Neural progenitor cell (in vitro differentiated cells): Measurements from ENCODE around the gene IQCH. TPM values are rescaled to one million over a fixed set of nuclear protein-coding genes. Genes with fewer than 3 reads are reported as not detected.

ENCODE experiments used
- DNase-seq: peaks from one replicate; pipeline ENCODE4 v3.0.0-alpha.2; 2016; ENCODE audit warnings: low spot score
- H2AFZ ChIP-seq: fragments of 200-600 bp; sonication (generic); replicated peaks from 2 replicates; pipeline ENCODE4 v1.6.1; 2016; ENCODE audit warnings: antibody characterized with exemption
- H3F3A ChIP-seq: fragments of 200-600 bp; sonication (generic); 2 replicates; pipeline ENCODE4 v1.6.1; 2016; ENCODE audit warnings: antibody characterized with exemption, low read depth
- H3K27ac ChIP-seq: fragments of 200-600 bp; sonication (generic); 2 replicates; pipeline ENCODE4 v1.5.1; 2016; ENCODE audit warnings: mild to moderate bottlenecking
- H3K27me3 ChIP-seq: fragments of 200-600 bp; sonication (generic); 2 replicates; pipeline ENCODE4 v1.6.1; 2016; ENCODE audit warnings: mild to moderate bottlenecking, moderate library complexity
- H3K36me3 ChIP-seq: fragments of 200-600 bp; sonication (generic); 2 replicates; pipeline ENCODE4 v1.5.1; 2016
- H3K4me1 ChIP-seq: fragments of 200-600 bp; sonication (generic); 2 replicates; pipeline ENCODE4 v1.6.1; 2016; ENCODE audit warnings: mixed run types
- H3K4me2 ChIP-seq: fragments of 200-600 bp; sonication (generic); 2 replicates; pipeline ENCODE4 v1.6.1; 2016
- H3K4me3 ChIP-seq: fragments of 200-600 bp; sonication (generic); 2 replicates; pipeline ENCODE4 v1.5.1; 2016
- H3K79me2 ChIP-seq: fragments of 200-600 bp; sonication (generic); 2 replicates; pipeline ENCODE4 v1.6.1; 2016; ENCODE audit warnings: low read depth
- H3K9ac ChIP-seq: fragments of 200-600 bp; sonication (generic); 2 replicates; pipeline ENCODE4 v1.6.1; 2016
- H3K9me3 ChIP-seq: fragments of 200-600 bp; sonication (generic); 2 replicates; pipeline ENCODE4 v1.5.1; 2016; ENCODE audit warnings: low read depth
- H4K20me1 ChIP-seq: fragments of 200-600 bp; sonication (generic); 2 replicates; pipeline ENCODE4 v1.6.1; 2016; ENCODE audit warnings: low read depth
- H3K27ac Mint-ChIP-seq: 3 replicates; pipeline ENCODE4 v1.8.0; 2021; ENCODE audit warnings: mixed read lengths
- H3K27me3 Mint-ChIP-seq: 2 replicates; pipeline ENCODE4 v1.8.0; 2022; ENCODE audit warnings: low read depth, mild to moderate bottlenecking, inconsistent platforms, moderate library complexity, mixed read lengths; ENCODE audit not compliant: insufficient read depth
- H3K36me3 Mint-ChIP-seq: 3 replicates; pipeline ENCODE4 v1.8.0; 2021; ENCODE audit warnings: mixed read lengths
- H3K4me1 Mint-ChIP-seq: 3 replicates; pipeline ENCODE4 v1.8.0; 2021; ENCODE audit warnings: mixed read lengths
- H3K4me3 Mint-ChIP-seq: 3 replicates; pipeline ENCODE4 v1.8.0; 2021; ENCODE audit warnings: mild to moderate bottlenecking, moderate library complexity, mixed read lengths
- H3K9me3 Mint-ChIP-seq: 3 replicates; pipeline ENCODE4 v1.8.0; 2020; ENCODE audit warnings: mixed read lengths
- EZH2 ChIP-seq: fragments of 200-600 bp; sonication (generic); IDR thresholded peaks from 2 replicates; pipeline ENCODE4 v1.6.1; 2017; ENCODE audit warnings: antibody characterized with exemption, mild to moderate bottlenecking, moderate library complexity
- EZH2phosphoT487 ChIP-seq: fragments of 200-600 bp; sonication (generic); IDR thresholded peaks from 2 replicates; pipeline ENCODE4 v1.6.1; 2017; ENCODE audit warnings: antibody characterized with exemption
- total RNA-seq: library from RNA; depleted of rRNA; stranded (reverse); fragments of >200 nt; gene quantifications from 2 replicates; pipeline ENCODE4 v1.2.3, GENCODE V29; 2015; ENCODE audit warnings: low replicate concordance
- TF ChIP-seq, protein P1 (sequence below): fragments of 200-600 bp; sonication (generic); IDR thresholded peaks from 2 replicates; pipeline ENCODE4 v1.5.1; 2017; ENCODE audit warnings: antibody characterized with exemption, mild to moderate bottlenecking

The IQCH gene
- total RNA-seq, 1 donor from 2014 or later, result 21.0 TPM

DNA sequence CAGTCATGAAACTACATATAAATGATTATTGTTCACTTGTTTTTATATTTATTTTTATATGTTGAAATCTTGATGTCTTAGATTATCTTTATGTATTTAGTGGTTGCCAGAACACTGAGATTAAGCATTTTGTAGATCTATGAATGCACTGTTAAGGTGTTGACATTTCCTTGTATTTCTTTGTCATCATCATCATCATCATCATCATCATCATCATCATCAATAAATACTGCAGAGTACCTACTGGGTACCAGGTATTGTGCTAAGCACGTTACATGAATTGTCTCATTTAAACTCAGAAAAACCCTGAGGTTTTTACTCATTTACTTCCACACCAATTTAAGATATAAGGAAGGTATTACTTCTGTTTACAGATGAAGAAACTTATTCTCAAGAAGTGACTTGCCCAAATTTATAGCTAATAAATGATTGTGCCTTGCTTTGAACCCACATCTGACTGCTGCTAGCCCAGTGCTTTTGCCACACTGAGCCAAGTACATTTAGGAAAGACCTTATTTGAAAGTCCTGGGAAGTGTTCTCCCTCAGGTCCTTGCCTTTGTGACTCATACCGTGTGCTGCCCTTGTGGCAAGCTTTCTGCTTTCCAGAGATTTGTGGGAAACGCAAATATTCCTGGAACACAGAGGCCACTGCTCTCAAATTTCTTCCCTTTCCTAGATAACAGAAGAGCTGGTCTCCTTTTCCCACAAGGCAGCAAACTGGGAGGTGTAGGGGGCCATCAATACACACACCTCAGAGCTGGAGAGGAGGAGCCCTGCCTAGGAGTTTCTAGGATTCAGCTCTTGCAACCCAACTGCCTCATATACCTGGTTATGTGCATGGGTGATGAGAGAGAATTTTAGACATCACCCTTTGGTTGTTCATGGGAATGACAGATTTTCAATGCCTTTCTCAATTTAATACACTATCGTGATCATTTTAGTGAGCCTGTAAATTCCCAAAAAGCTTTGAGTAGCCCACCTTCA is 150.9 kb downstream of the IQCH start:
- H3K4me1 Mint-ChIP-seq, result peaks cover 70% of the 10 kb centered on the region
- H3K4me3 Mint-ChIP-seq, result no peak overlapping the region
- H2AFZ ChIP-seq, result no peak overlapping the region
- H3K9me3 Mint-ChIP-seq, result no peaks in the 10 kb centered on the region
- no peaks in the 10 kb centered on the region for H4K20me1 ChIP-seq
- H3K9ac ChIP-seq, result no peak overlapping the region
- H3K4me2 ChIP-seq, result no peak overlapping the region
- H3F3A ChIP-seq, result peaks cover 45% of the 10 kb centered on the region
- H3K27ac ChIP-seq, result peak overlapping the region; percentile 2
- no peak overlapping the region for H3K27ac Mint-ChIP-seq
- TF ChIP-seq EZH2phosphoT487 (no peak), EZH2 (no peak)
- TF ChIP-seq, protein P1, sequence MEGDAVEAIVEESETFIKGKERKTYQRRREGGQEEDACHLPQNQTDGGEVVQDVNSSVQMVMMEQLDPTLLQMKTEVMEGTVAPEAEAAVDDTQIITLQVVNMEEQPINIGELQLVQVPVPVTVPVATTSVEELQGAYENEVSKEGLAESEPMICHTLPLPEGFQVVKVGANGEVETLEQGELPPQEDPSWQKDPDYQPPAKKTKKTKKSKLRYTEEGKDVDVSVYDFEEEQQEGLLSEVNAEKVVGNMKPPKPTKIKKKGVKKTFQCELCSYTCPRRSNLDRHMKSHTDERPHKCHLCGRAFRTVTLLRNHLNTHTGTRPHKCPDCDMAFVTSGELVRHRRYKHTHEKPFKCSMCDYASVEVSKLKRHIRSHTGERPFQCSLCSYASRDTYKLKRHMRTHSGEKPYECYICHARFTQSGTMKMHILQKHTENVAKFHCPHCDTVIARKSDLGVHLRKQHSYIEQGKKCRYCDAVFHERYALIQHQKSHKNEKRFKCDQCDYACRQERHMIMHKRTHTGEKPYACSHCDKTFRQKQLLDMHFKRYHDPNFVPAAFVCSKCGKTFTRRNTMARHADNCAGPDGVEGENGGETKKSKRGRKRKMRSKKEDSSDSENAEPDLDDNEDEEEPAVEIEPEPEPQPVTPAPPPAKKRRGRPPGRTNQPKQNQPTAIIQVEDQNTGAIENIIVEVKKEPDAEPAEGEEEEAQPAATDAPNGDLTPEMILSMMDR, result no peak
- no peaks in the 10 kb centered on the region for H3K79me2 ChIP-seq
- no peaks in the 10 kb centered on the region for H3K36me3 Mint-ChIP-seq
- no peaks in the 10 kb centered on the region for H3K36me3 ChIP-seq
- no peaks in the 10 kb centered on the region for H3K27me3 Mint-ChIP-seq
- no peaks in the 10 kb centered on the region for H3K9me3 ChIP-seq
- no peaks in the 10 kb centered on the region for H3K27me3 ChIP-seq
- peaks cover 66% of the 10 kb centered on the region for H3K4me1 ChIP-seq
- DNase-seq, result no peak
- no peak overlapping the region for H3K4me3 ChIP-seq

GRCh38 chr15:67406257-67406861 is 151.8 kb downstream of the IQCH start:
- Histone ChIP-seq H3K27me3 (no peaks in the 10 kb centered on the region), H3K4me1 (peaks cover 64% of the 10 kb centered on the region), H3K4me2 (no peak overlapping the region), H4K20me1 (no peaks in the 10 kb centered on the region), H3K4me3 (no peak overlapping the region), H2AFZ (no peak overlapping the region), H3K79me2 (no peaks in the 10 kb centered on the region), H3K27ac (no peak overlapping the region), H3K9ac (no peak overlapping the region), H3K9me3 (no peaks in the 10 kb centered on the region), H3F3A (peaks cover 42% of the 10 kb centered on the region), H3K36me3 (no peaks in the 10 kb centered on the region)
- peaks cover 67% of the 10 kb centered on the region for H3K4me1 Mint-ChIP-seq
- no peaks in the 10 kb centered on the region for H3K36me3 Mint-ChIP-seq
- H3K27me3 Mint-ChIP-seq, result no peaks in the 10 kb centered on the region
- H3K9me3 Mint-ChIP-seq, result no peaks in the 10 kb centered on the region
- no peak overlapping the region for H3K4me3 Mint-ChIP-seq
- no peak overlapping the region for H3K27ac Mint-ChIP-seq
- TF ChIP-seq, protein P1, result no peak
- TF ChIP-seq EZH2phosphoT487, result no peak
- DNase-seq, result no peak

GRCh38 chr15:67407786-67408185 is 153.2 kb downstream of the IQCH start:
- Mint-ChIP-seq H3K36me3 (no peaks in the 10 kb centered on the region), H3K9me3 (no peaks in the 10 kb centered on the region), H3K27me3 (peaks cover 2% of the 10 kb centered on the region), H3K4me1 (peaks cover 60% of the 10 kb centered on the region), H3K27ac (no peak overlapping the region), H3K4me3 (no peak overlapping the region)
- H3F3A ChIP-seq, result peaks cover 42% of the 10 kb centered on the region
- H3K27ac ChIP-seq, result peak overlapping the region; percentile 77
- no peak overlapping the region for H3K4me3 ChIP-seq
- peak overlapping the region; percentile 23 for H3K4me2 ChIP-seq
- no peaks in the 10 kb centered on the region for H3K9me3 ChIP-seq
- H3K27me3 ChIP-seq, result no peaks in the 10 kb centered on the region
- peaks cover 60% of the 10 kb centered on the region for H3K4me1 ChIP-seq
- H3K9ac ChIP-seq, result no peak overlapping the region
- no peak for DNase-seq
- no peaks in the 10 kb centered on the region for H4K20me1 ChIP-seq
- no peaks in the 10 kb centered on the region for H3K36me3 ChIP-seq
- H3K79me2 ChIP-seq, result no peaks in the 10 kb centered on the region
- peak overlapping the region; percentile 12 for H2AFZ ChIP-seq
- TF ChIP-seq EZH2 (no peak), EZH2phosphoT487 (no peak)
- TF ChIP-seq, protein P1, result no peak
